Muscle layer of duodenum (tissue), 2 donors: ENCODE measurements around the gene SAMD8.

ENCODE experiments used
- H3K27ac ChIP-seq: one replicate; pipeline ENCODE4 v1.7.0; 2013; ENCODE audit warnings: mild to moderate bottlenecking, low read length
- H3K27me3 ChIP-seq: one replicate; pipeline ENCODE4 v1.7.0; 2013; ENCODE audit warnings: low read depth, mild to moderate bottlenecking, control low read depth, low read length
- H3K36me3 ChIP-seq, 2 donors: one replicate each; pipeline ENCODE4 v1.7.0; 2013; ENCODE audit warnings: low read length in 2 of 2, control low read depth in 1 of 2, mild to moderate bottlenecking in 1 of 2; ENCODE audit not compliant: insufficient read depth in 2 of 2, control insufficient read depth in 1 of 2
- H3K4me1 ChIP-seq, 2 donors: one replicate each; pipeline ENCODE4 v1.7.0; 2013; ENCODE audit warnings: low read length in 2 of 2, mild to moderate bottlenecking in 2 of 2, control low read depth in 1 of 2, moderate library complexity in 1 of 2; ENCODE audit not compliant: insufficient read depth in 2 of 2, control insufficient read depth in 1 of 2
- H3K4me3 ChIP-seq, 2 donors: one replicate each; pipeline ENCODE4 v1.7.0; 2013; ENCODE audit warnings: low read length in 2 of 2, low read depth in 1 of 2, mild to moderate bottlenecking in 1 of 2
- H3K9me3 ChIP-seq, 2 donors: one replicate each; pipeline ENCODE4 v1.7.0; 2013; ENCODE audit warnings: low read length in 2 of 2, control low read depth in 1 of 2, mild to moderate bottlenecking in 1 of 2; ENCODE audit not compliant: control insufficient read depth in 1 of 2
- donor health status: healthy.

The SAMD8 gene

DNA sequence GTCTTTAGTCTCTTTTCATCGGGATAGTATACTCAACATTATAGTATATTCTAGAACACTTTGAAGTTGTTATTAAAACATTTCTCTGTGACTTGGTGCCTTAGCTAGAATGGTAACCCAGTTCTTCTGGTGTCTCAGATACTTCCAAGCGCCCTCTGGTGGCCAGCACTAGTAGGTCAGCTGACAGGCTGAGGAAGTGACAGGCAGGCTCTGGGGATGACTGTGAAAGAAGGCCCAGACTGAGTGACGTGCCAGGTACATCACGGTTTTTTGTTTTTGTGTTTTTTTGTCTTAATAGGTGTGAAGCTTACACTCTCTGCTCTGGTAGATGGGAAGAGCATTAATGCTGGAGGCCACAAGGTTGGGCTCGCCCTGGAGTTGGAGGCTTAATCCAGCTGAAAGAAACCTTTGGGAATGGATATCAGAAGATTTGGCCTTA lies 119.2 kb downstream of the SAMD8 start:
- Histone ChIP-seq H3K4me3 (no peak overlapping the region), H3K36me3 (peaks cover 40 to 43% of the 10 kb centered on the region in 2 donors), H3K9me3 (no peaks in the 10 kb centered on the region), H3K27ac (no peak overlapping the region), H3K27me3 (no peaks in the 10 kb centered on the region), H3K4me1 (peaks cover 6 to 40% of the 10 kb centered on the region in 2 donors)
